CD14-positive monocyte (primary cell): ENCODE measurements around the gene TOP2B. TPM values are rescaled to one million over a fixed set of nuclear protein-coding genes. Genes with fewer than 3 reads are reported as not detected.
A peak's percentile ranks its signal among the peaks of the same experiment; 100 is the strongest.

Source experiments
- DNase-seq, 3 donors: peaks; one replicate each; pipeline ENCODE4 v3.0.0-alpha.2; 2011 to 2022
- H2AFZ ChIP-seq: 2 replicates; pipeline ENCODE4 v1.6.0; 2012; ENCODE audit warnings: mild to moderate bottlenecking, low read depth, low read length, inconsistent platforms; ENCODE audit not compliant: insufficient read depth, poor library complexity, severe bottlenecking
- H3K27ac ChIP-seq, 2 donors: 1 replicate in 1 of 2; 2 replicates in 1 of 2; pipeline ENCODE4 v1.5.1; 2012 to 2013; ENCODE audit warnings: low read length in 2 of 2, control low read depth in 1 of 2, inconsistent platforms in 1 of 2, low read depth in 1 of 2, mild to moderate bottlenecking in 1 of 2
- H3K27me3 ChIP-seq, 2 donors: one replicate each; pipeline versions ENCODE4 v1.6.0 to v1.6.1; 2011 to 2013; ENCODE audit warnings: low read length in 2 of 2; ENCODE audit not compliant: control insufficient read depth in 2 of 2, insufficient read depth in 2 of 2
- H3K36me3 ChIP-seq, 2 donors: replicated peaks in 1 of 2; 1 replicate in 1 of 2; 2 replicates in 1 of 2; pipeline versions ENCODE4 v1.5.1 to v1.6.1; 2012 to 2013; ENCODE audit warnings: low read length in 2 of 2, control low read depth in 1 of 2, inconsistent platforms in 1 of 2, mild to moderate bottlenecking in 1 of 2; ENCODE audit not compliant: insufficient read depth in 2 of 2, control insufficient read depth in 1 of 2
- H3K4me1 ChIP-seq, 2 donors: 1 replicate in 1 of 2; 2 replicates in 1 of 2; pipeline versions ENCODE4 v1.5.1 to v1.6.1; 2012 to 2013; ENCODE audit warnings: low read length in 2 of 2, control low read depth in 1 of 2, inconsistent platforms in 1 of 2, mild to moderate bottlenecking in 1 of 2, moderate library complexity in 1 of 2; ENCODE audit not compliant: insufficient read depth in 2 of 2, control insufficient read depth in 1 of 2
- H3K4me2 ChIP-seq: replicated peaks from 2 replicates; pipeline ENCODE3; 2012; ENCODE audit warnings: low read length, moderate library complexity, mild to moderate bottlenecking; ENCODE audit not compliant: poor library complexity, severe bottlenecking; ENCODE audit errors: extremely low read depth
- H3K4me3 ChIP-seq, 3 experiments: fragments of 200-600 bp in 1 of 3; sonication (generic) in 1 of 3; replicated peaks in 1 of 3; 1 replicate in 2 of 3; 2 replicates in 1 of 3; pipeline ENCODE4 v1.5.1; 2011 to 2013; ENCODE audit warnings: low read length in 3 of 3, mild to moderate bottlenecking in 3 of 3, control low read depth in 2 of 3, low read depth in 2 of 3, inconsistent platforms in 1 of 3, moderate library complexity in 1 of 3
- H3K79me2 ChIP-seq: 2 replicates; pipeline ENCODE4 v1.6.0; 2012; ENCODE audit warnings: mild to moderate bottlenecking, control low read depth, inconsistent platforms, low read length, moderate library complexity; ENCODE audit not compliant: insufficient read depth
- H3K9ac ChIP-seq: 2 replicates; pipeline ENCODE4 v1.6.0; 2017; ENCODE audit warnings: low read length, mild to moderate bottlenecking; ENCODE audit not compliant: insufficient read depth, poor library complexity, severe bottlenecking
- H3K9me3 ChIP-seq, 2 donors: replicated peaks in 1 of 2; 1 replicate in 1 of 2; 2 replicates in 1 of 2; pipeline versions ENCODE4 v1.5.1 to v1.6.1; 2012 to 2013; ENCODE audit warnings: low read length in 2 of 2, control low read depth in 1 of 2; ENCODE audit not compliant: control insufficient read depth in 1 of 2, insufficient read depth in 1 of 2
- H4K20me1 ChIP-seq: 2 replicates; pipeline ENCODE4 v1.6.0; 2012; ENCODE audit warnings: mild to moderate bottlenecking, low read length, control low read depth, moderate library complexity; ENCODE audit not compliant: insufficient read depth
- H3K27ac Mint-ChIP-seq, 7 donors: one replicate each; pipeline ENCODE4 v1.8.0; 2020; ENCODE audit warnings: mild to moderate bottlenecking in 7 of 7, mixed read lengths in 7 of 7, moderate library complexity in 6 of 7, inconsistent platforms in 2 of 7
- H3K27me3 Mint-ChIP-seq, 3 donors: one replicate each; pipeline ENCODE4 v1.8.0; 2021 to 2022; ENCODE audit warnings: low read depth in 3 of 3, mild to moderate bottlenecking in 3 of 3, mixed read lengths in 3 of 3, moderate library complexity in 3 of 3, inconsistent platforms in 1 of 3
- H3K36me3 Mint-ChIP-seq, 2 donors: one replicate each; pipeline ENCODE4 v1.8.0; 2020; ENCODE audit warnings: mixed read lengths in 2 of 2, inconsistent platforms in 1 of 2, mild to moderate bottlenecking in 1 of 2
- H3K4me1 Mint-ChIP-seq: one replicate; pipeline ENCODE4 v1.8.0; 2020; ENCODE audit warnings: mild to moderate bottlenecking, mixed read lengths
- H3K4me3 Mint-ChIP-seq, 2 donors: one replicate each; pipeline ENCODE4 v1.8.0; 2020; ENCODE audit warnings: mild to moderate bottlenecking in 2 of 2, mixed read lengths in 2 of 2, moderate library complexity in 1 of 2
- H3K9me3 Mint-ChIP-seq, 7 donors: one replicate each; pipeline ENCODE4 v1.8.0; 2020 to 2022; ENCODE audit warnings: mixed read lengths in 7 of 7, mild to moderate bottlenecking in 6 of 7, moderate library complexity in 6 of 7, inconsistent platforms in 2 of 7
- WGBS: methylation state at CpG from one replicate; pipeline ENCODE4 v1.1.5; 2013; ENCODE audit warnings: missing lambda C conversion rate; ENCODE audit not compliant: insufficient coverage; 5-methylcytosine and 5-hydroxymethylcytosine counted together
- intact Hi-C, 2 donors: fragments of 100-400 bp; cut with micrococcal nuclease; formaldehyde crosslinking; loops; one replicate each; pipeline versions ENCODE4 v1.15.0 to v1.15.1; 2023
- polyA plus RNA-seq, 3 donors: library from polyadenylated mRNA; depleted of rRNA in 1 of 3; unstranded in 2 of 3; stranded (reverse) in 1 of 3; fragments of 300-500 nt in 2 of 3; fragments of >200 nt in 1 of 3; fragmentation: Illumina TruSeq in 2 of 3; gene quantifications; 1 replicate in 2 of 3; 2 replicates in 1 of 3; pipeline ENCODE4 v1.2.3, GENCODE V29; 2012 to 2021
- TF ChIP-seq, protein P1 (sequence below): fragments of 200-600 bp; IDR thresholded peaks from one replicate; pipeline ENCODE4 v1.8.0; 2022; ENCODE audit warnings: antibody characterized with exemption, mild to moderate bottlenecking

TOP2B gene
- polyA plus RNA-seq, 3 donors: 21.4 to 27.0 (median 26.1) TPM

- H3K9me3 Mint-ChIP-seq: no peaks in the 10 kb centered on the region
- H3K27ac Mint-ChIP-seq: no peak overlapping the region
- 97% methylated on average over 11 of the region's 12 CpGs for WGBS
- Histone ChIP-seq H3K9me3 (no peaks in the 10 kb centered on the region), H3K9ac (no peak overlapping the region), H3K4me2 (no peak overlapping the region), H3K27me3 (no peaks in the 10 kb centered on the region), H3K79me2 (no peaks in the 10 kb centered on the region), H3K27ac (no peak overlapping the region), H3K36me3 (no peaks in the 10 kb centered on the region), H3K4me3 (no peak overlapping the region), H3K4me1 (no peaks in the 10 kb centered on the region), H4K20me1 (no peaks in the 10 kb centered on the region), H2AFZ (no peak overlapping the region)
- peaks cover 1 to 6% (median 3%) of the 10 kb centered on the region in 3 donors for H3K27me3 Mint-ChIP-seq
- TF ChIP-seq, protein P1, sequence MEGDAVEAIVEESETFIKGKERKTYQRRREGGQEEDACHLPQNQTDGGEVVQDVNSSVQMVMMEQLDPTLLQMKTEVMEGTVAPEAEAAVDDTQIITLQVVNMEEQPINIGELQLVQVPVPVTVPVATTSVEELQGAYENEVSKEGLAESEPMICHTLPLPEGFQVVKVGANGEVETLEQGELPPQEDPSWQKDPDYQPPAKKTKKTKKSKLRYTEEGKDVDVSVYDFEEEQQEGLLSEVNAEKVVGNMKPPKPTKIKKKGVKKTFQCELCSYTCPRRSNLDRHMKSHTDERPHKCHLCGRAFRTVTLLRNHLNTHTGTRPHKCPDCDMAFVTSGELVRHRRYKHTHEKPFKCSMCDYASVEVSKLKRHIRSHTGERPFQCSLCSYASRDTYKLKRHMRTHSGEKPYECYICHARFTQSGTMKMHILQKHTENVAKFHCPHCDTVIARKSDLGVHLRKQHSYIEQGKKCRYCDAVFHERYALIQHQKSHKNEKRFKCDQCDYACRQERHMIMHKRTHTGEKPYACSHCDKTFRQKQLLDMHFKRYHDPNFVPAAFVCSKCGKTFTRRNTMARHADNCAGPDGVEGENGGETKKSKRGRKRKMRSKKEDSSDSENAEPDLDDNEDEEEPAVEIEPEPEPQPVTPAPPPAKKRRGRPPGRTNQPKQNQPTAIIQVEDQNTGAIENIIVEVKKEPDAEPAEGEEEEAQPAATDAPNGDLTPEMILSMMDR: no peak
- H3K4me3 Mint-ChIP-seq: no peak overlapping the region
- DNase-seq: no peak
- intact Hi-C loops: no loop called here
- no peaks in the 10 kb centered on the region for H3K4me1 Mint-ChIP-seq
- H3K36me3 Mint-ChIP-seq: no peaks in the 10 kb centered on the region
Observed at GRCh38 chr3:25575001-25575400, 89.7 kb downstream of the TOP2B start.

DNA sequence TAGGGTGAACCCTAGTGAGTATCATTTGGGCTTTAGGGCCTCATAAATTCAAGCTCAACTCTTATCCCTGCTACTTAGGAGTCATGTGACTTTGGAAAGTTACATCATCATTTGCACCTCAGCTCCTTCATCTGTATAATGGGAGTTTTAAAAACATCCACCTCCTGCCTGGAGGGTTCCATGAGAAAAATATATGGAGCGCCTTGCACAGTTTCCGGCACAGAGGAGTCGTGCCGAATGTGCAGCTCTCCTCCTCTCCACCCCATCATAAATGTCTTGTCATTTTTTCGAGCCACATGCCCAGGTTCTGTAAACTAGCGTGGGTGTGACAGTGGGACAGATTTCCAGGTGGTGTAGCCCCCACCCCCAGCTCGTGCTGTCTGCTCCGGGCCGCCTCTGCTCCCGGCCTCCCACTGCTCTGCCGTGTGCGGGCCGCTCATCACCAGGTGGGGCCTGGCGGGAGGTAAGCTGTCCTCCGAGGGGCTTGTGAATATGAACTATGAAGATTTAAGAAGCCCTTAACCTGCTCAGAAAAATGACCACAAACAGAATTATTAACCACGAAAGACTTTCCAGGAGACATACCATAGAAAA lies 90.4 kb downstream of the TOP2B start:
- H3K4me2 ChIP-seq: no peak overlapping the region
- 94% methylated on average over 3 of the region's 16 CpGs for WGBS
- H3K27ac ChIP-seq: no peak overlapping the region
- TF ChIP-seq, protein P1: no peak
- no peaks in the 10 kb centered on the region for H3K79me2 ChIP-seq
- Mint-ChIP-seq H3K27me3 (peaks cover 1 to 6% (median 5%) of the 10 kb centered on the region in 3 donors), H3K9me3 (no peaks in the 10 kb centered on the region), H3K27ac (peak overlapping the region in 2 of 7 donors; percentile 40 to 52), H3K36me3 (no peaks in the 10 kb centered on the region), H3K4me1 (no peaks in the 10 kb centered on the region), H3K4me3 (no peak overlapping the region)
- H4K20me1 ChIP-seq: no peaks in the 10 kb centered on the region
- no peaks in the 10 kb centered on the region for H3K36me3 ChIP-seq
- H3K4me1 ChIP-seq: no peaks in the 10 kb centered on the region
- H3K4me3 ChIP-seq: no peak overlapping the region
- H2AFZ ChIP-seq: no peak overlapping the region
- H3K9me3 ChIP-seq: no peaks in the 10 kb centered on the region
- H3K27me3 ChIP-seq: no peaks in the 10 kb centered on the region
- no peak overlapping the region for H3K9ac ChIP-seq
- intact Hi-C loops: no loop called here
- no peak for DNase-seq
